ENCODE results near the gene COL9A3.

Gene COL9A3

DNA sequence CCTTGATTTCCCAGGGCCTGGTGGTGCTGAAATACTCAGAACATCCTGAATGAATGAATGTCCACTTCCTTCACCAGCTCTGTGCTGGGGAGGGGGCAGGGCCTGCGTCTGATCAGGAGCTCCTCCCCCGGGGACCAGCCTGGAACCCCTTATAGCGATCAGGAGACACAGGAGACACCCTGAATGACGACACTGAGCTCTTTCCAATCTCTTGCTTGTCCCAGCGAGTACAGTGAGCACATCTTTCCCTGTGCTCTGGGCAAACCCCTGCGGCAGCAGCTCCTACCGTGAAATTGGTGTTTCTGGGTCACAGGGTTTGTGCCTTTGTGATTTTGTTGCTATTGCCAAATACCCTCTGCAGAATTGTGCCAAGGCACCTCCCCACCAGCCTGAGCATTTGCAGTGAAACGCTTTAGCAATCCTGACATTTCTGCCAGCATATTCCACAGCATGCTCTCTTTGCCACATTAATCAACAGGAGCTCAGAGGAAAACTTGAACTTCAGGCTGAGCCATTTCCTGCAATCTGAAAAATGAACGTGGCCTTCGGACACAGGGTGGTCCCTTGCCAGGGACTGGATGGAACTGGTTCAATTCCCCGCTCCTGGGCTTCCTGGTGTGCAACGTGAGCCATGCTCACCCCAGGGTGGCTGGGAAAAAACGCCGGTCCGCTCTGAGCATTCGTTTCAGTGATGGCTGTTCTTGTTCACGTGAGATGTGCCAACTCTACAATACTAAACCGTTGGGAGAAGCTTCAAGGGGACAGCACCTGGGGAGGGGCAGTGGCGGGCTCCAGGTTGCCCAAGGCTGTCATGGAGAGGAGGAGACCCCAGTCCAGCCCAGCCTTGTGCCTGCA, 43.6 kb upstream of the COL9A3 start:
- Histone ChIP-seq H3K4me3 (ENCODE audit: extremely low read depth, insufficient read depth, low read length, poor library complexity, severe bottlenecking) (no peak overlapping the region), H3K36me3 (ENCODE audit: control insufficient read depth, insufficient read depth, low read length) (no peaks in the 10 kb centered on the region), H3K4me1 (ENCODE audit: control insufficient read depth, insufficient read depth, low read length, poor library complexity, severe bottlenecking) (peaks cover 10% of the 10 kb centered on the region), H3K27ac (ENCODE audit: low read depth, low read length, severe bottlenecking) (no peak overlapping the region), H3K9me3 (ENCODE audit: control insufficient read depth, low read length) (no peaks in the 10 kb centered on the region)
- 80 to 90% methylated on average over 17 to 18 of the region's 19 CpGs for WGBS, 2 experiments (ENCODE audit: insufficient coverage in 2 of 2)

DNA sequence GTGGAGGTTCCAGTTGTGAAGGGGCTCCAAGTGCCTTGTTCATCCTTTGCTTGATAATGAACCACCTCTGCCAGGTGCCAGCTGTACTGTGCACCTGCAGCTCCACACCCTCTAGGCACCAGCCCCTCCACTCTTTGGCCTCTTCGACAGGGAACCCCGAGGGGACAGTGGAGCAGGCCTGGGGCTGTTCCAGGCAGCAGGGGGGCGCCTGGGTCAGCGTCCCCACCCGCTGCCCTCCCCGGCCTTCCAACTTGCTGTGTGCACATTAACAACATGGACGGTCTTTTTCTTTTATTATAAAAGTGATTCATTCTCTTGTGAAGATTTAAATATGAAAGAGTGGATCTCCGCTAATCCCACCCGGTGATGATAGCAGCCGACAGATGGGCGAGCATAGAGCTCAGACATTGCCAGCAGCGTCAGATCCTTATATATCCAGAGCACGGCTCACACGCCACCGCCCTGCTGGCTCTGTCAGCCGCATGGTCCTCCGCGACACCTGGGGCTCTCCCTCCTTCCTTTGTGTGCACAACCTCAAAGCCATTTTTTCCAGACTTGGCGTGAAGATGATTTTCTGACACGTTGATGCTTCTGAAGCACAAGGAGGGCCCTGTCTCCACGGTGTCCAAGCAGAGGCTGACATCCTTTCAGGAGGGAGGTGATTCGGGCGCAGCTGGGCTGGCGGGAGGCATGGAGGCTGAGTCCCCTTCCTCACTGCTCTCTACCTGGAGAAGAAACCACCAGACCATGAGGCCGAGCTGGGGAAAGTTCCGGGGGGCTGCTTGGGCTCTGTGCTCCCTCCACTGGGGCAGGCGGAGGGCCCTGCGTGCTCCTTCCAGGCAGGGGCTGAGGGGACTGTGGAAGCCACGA, 42.8 kb upstream of the COL9A3 start:
- 92 to 93% methylated on average over 22 to 23 of the region's 29 CpGs for WGBS, 2 experiments (ENCODE audit: insufficient coverage in 2 of 2)
- Histone ChIP-seq H3K9me3 (ENCODE audit: control insufficient read depth, low read length) (no peaks in the 10 kb centered on the region), H3K4me3 (ENCODE audit: extremely low read depth, insufficient read depth, low read length, poor library complexity, severe bottlenecking) (no peak overlapping the region), H3K36me3 (ENCODE audit: control insufficient read depth, insufficient read depth, low read length) (no peaks in the 10 kb centered on the region), H3K4me1 (ENCODE audit: control insufficient read depth, insufficient read depth, low read length, poor library complexity, severe bottlenecking) (peaks cover 4% of the 10 kb centered on the region), H3K27ac (ENCODE audit: low read depth, low read length, severe bottlenecking) (no peak overlapping the region)

DNA sequence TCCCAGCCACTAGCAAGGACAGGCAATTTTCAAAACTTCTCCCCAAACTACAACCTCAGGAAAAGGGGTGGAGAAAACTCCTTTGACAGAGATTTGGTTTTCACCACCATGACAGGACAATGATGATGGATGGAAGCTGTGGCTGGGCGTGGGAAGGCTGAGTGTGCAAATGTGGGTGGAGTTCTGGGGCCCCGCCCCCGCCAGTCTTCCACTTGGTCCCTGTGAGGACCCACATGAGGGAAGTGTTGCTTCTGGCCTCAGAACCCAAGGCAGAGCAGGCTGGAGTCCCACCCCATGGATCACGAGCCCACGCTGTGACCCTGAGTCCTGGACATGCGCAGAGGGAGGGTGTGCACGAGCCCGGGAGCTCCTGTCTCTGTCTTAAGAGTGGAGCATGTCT, 42.1 kb upstream of the COL9A3 start:
- Histone ChIP-seq H3K27ac (ENCODE audit: low read depth, low read length, severe bottlenecking) (no peak overlapping the region), H3K4me1 (ENCODE audit: control insufficient read depth, insufficient read depth, low read length, poor library complexity, severe bottlenecking) (peaks cover 4% of the 10 kb centered on the region)
- WGBS, 2 experiments (ENCODE audit: insufficient coverage in 2 of 2): 86 to 91% methylated on average over 6 to 7 of the region's 8 CpGs

DNA sequence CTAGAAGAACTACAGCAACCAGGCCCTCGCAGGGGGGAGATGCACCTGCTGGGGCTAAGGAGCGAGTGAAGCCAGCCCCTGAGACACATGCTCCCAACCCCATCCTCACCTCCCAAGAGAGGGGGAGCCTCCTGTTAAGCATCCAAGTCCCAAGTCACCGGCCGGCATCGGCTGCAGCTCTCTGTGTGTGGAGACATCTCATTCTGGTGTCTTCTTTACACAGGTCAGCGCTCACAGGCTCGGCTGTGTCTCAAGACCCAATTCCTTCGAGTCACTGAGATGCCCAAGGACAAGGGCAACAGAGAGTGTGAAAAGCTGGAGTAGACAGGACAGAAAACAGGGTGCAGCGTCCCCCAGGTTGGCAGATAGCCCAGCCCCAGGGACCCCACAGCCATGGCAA, 41.6 kb upstream of the COL9A3 start:
- Histone ChIP-seq H3K4me3 (ENCODE audit: extremely low read depth, insufficient read depth, low read length, poor library complexity, severe bottlenecking) (no peak overlapping the region), H3K36me3 (ENCODE audit: control insufficient read depth, insufficient read depth, low read length) (no peaks in the 10 kb centered on the region), H3K4me1 (ENCODE audit: control insufficient read depth, insufficient read depth, low read length, poor library complexity, severe bottlenecking) (peaks cover 4% of the 10 kb centered on the region), H3K9me3 (ENCODE audit: control insufficient read depth, low read length) (no peaks in the 10 kb centered on the region), H3K27ac (ENCODE audit: low read depth, low read length, severe bottlenecking) (no peak overlapping the region)
- WGBS, 2 experiments (ENCODE audit: insufficient coverage in 2 of 2): 92 to 98% methylated on average over 6 to 7 of the region's 9 CpGs

More for the DNA sequence above, 42.1 kb upstream of the COL9A3 start:
- Histone ChIP-seq H3K4me3 (ENCODE audit: extremely low read depth, insufficient read depth, low read length, poor library complexity, severe bottlenecking) (no peak overlapping the region), H3K36me3 (ENCODE audit: control insufficient read depth, insufficient read depth, low read length) (no peaks in the 10 kb centered on the region), H3K9me3 (ENCODE audit: control insufficient read depth, low read length) (no peaks in the 10 kb centered on the region)

DNA sequence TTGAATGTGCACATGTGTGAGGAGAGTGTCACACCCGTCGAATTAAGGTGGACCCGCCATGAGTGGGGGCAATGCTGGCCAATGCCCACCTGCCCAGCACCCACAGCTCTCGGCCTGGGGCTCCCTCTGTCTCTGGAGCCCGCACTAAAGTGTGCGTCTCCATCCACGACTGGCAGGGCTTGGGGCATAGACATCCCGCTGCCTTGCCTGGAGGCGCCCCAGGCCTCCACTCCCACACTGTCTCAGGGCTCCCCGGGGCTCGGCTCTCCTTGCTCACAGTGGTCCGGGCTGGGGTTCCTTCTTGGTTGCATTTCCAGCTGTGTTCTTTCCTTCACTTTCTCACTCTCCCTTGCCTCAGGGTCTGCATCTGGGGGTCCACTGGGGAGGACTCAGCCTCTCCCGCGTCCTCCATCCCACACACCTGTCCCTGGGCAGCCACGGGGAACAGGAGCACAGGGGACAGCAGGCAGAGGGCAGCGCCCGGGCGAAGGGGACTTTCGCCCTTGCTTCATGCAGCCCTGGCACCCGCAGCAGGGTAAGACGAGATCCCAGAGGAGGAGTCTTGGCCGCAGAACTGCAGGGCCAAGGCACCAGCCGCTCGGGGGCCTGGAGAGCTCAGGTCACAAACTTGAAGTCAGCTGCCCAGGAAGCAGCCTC, 40.7 kb upstream of the COL9A3 start:
- 94 to 97% methylated on average over 24 of the region's 24 CpGs for WGBS, 2 experiments (ENCODE audit: insufficient coverage in 2 of 2)
- Histone ChIP-seq H3K4me1 (ENCODE audit: control insufficient read depth, insufficient read depth, low read length, poor library complexity, severe bottlenecking) (peaks cover 4% of the 10 kb centered on the region), H3K9me3 (ENCODE audit: control insufficient read depth, low read length) (no peaks in the 10 kb centered on the region), H3K27ac (ENCODE audit: low read depth, low read length, severe bottlenecking) (no peak overlapping the region), H3K4me3 (ENCODE audit: extremely low read depth, insufficient read depth, low read length, poor library complexity, severe bottlenecking) (no peak overlapping the region), H3K36me3 (ENCODE audit: control insufficient read depth, insufficient read depth, low read length) (no peaks in the 10 kb centered on the region)

DNA sequence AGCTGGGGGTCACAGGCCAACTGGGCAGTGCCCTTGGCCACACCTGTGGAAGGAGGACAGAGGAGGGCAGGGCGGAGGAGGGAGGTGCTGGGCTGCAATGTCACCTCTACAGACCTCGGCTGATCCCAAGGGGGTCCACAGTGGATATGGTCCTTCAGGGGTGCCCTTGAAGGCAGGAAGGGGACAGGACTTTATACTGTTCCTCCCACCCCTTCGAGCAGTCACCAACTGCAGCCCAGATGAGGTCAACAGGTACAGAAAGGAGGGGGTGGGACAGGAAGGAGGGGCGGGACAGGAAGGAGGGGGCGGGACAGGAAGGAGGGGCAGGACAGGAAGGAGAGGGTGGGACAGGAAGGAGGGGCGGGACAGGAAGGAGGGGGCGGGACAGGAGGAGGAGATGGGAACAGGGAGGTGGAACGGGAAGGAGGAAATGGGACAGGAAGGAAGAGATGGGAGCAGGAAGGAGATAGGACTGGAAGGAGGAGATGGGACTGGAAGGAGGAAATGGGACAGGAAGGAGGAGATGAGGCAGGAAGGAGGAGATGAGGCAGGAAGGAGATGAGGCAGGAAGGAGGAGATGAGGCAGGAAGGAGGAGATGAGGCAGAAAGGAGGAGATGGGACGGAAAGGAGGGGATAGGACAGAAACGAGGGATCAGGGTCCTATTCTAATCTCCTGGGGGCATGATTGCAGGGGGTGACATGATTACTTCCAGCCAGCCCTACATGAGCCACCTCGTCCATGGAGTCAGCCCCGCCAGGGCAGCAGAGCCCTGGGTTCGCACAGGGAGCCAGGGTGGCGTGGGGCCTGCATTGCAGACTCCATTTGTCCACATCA, 39.9 kb upstream of the COL9A3 start:
- Histone ChIP-seq H3K36me3 (ENCODE audit: control insufficient read depth, insufficient read depth, low read length) (no peaks in the 10 kb centered on the region), H3K4me1 (ENCODE audit: control insufficient read depth, insufficient read depth, low read length, poor library complexity, severe bottlenecking) (peaks cover 4% of the 10 kb centered on the region), H3K27ac (ENCODE audit: low read depth, low read length, severe bottlenecking) (no peak overlapping the region), H3K4me3 (ENCODE audit: extremely low read depth, insufficient read depth, low read length, poor library complexity, severe bottlenecking) (no peak overlapping the region), H3K9me3 (ENCODE audit: control insufficient read depth, low read length) (no peaks in the 10 kb centered on the region)
- WGBS, 2 experiments (ENCODE audit: insufficient coverage in 2 of 2): 83 to 87% methylated on average over 12 of the region's 14 CpGs

DNA sequence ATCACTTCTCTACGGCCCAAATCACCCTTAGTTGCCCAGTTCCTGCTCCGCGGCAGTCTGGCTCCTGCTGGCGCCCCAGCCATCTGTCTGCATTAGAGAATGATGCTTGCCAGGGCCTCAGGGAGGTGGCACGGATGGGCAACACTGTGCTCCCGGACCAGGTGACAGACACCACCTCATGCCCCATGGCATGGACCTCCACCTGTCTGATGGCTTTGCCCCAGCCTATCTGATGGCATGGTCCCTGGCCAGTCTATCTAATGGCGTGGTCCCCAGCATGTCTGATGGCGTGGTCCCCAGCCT, 39.4 kb upstream of the COL9A3 start:
- H3K9me3 ChIP-seq (ENCODE audit: control insufficient read depth, low read length): no peaks in the 10 kb centered on the region
- no peak overlapping the region for H3K27ac ChIP-seq (ENCODE audit: low read depth, low read length, severe bottlenecking)
- H3K4me1 ChIP-seq (ENCODE audit: control insufficient read depth, insufficient read depth, low read length, poor library complexity, severe bottlenecking): peaks cover 4% of the 10 kb centered on the region
- 95 to 98% methylated on average over 8 of the region's 8 CpGs for WGBS, 2 experiments (ENCODE audit: insufficient coverage in 2 of 2)
- no peaks in the 10 kb centered on the region for H3K36me3 ChIP-seq (ENCODE audit: control insufficient read depth, insufficient read depth, low read length)
- no peak overlapping the region for H3K4me3 ChIP-seq (ENCODE audit: extremely low read depth, insufficient read depth, low read length, poor library complexity, severe bottlenecking)

DNA sequence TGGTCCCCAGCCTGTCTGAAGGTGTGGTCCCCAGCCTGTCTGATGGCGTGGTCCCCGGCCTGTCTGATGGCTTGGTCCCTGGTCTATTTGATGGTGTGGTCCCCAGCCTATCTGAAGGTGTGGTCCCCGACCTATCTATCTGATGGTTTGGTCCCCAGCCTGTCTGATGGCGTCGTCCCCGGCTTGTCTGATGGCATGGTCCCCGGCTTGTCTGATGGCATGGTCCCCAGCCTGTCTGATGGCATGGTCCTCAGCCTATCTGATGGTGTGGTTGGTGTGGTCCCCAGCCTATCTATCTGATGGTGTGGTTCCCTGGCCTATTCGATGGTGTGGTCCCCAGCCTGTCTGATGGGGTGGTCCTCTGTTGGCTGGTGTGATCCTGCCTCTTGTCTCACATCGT, 38.8 kb upstream of the COL9A3 start:
- Histone ChIP-seq H3K4me1 (ENCODE audit: control insufficient read depth, insufficient read depth, low read length, poor library complexity, severe bottlenecking) (no peaks in the 10 kb centered on the region), H3K36me3 (ENCODE audit: control insufficient read depth, insufficient read depth, low read length) (no peaks in the 10 kb centered on the region), H3K27ac (ENCODE audit: low read depth, low read length, severe bottlenecking) (no peak overlapping the region), H3K4me3 (ENCODE audit: extremely low read depth, insufficient read depth, low read length, poor library complexity, severe bottlenecking) (no peak overlapping the region), H3K9me3 (ENCODE audit: control insufficient read depth, low read length) (no peaks in the 10 kb centered on the region)
- 91 to 94% methylated on average over 5 to 9 of the region's 9 CpGs for WGBS, 2 experiments (ENCODE audit: insufficient coverage in 2 of 2)

DNA sequence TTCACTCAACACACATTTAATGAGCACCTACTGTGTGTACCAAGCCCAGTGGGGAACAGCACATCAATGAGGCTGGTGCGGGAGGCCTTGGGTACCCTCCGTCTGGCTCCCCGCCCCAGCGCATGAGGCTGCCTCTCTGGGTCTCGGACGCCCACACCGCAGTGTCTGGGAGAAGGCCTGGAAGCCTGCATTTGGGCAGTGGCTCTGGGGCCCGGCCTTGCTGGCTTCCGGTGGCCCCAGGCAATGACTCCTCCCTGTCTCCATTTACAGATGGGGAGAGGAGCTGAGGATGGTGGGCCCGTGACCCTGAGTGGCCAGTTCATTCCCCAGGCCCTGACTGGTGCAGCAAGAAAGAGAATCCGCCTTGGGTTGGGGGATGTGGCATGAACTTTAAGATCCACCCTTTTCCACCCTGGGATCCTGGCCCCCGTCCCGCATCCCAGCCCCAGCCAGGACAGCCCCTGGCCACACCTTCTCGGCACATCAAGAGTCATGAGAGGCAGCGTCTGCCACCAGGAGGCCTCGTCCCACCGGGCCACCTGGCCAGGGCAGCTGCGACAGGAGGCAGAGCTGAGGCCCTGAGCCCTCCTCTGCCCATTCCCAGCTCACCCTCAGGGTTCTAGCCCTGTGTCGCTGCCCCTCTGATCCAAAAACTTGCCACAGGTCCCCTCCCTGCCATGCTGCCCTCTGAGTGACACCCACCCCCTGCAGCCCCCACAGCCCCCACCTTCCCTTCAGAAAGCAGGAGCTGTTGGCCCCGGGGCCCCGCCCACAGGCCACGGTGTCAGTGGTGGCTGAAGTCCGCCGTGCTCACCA, 38.0 kb upstream of the COL9A3 start:
- Histone ChIP-seq H3K9me3 (ENCODE audit: control insufficient read depth, low read length) (no peaks in the 10 kb centered on the region), H3K36me3 (ENCODE audit: control insufficient read depth, insufficient read depth, low read length) (no peaks in the 10 kb centered on the region), H3K4me1 (ENCODE audit: control insufficient read depth, insufficient read depth, low read length, poor library complexity, severe bottlenecking) (no peaks in the 10 kb centered on the region), H3K4me3 (ENCODE audit: extremely low read depth, insufficient read depth, low read length, poor library complexity, severe bottlenecking) (no peak overlapping the region), H3K27ac (ENCODE audit: low read depth, low read length, severe bottlenecking) (no peak overlapping the region)
- WGBS, 2 experiments (ENCODE audit: insufficient coverage in 2 of 2): 69 to 75% methylated on average over 17 to 19 of the region's 24 CpGs

DNA sequence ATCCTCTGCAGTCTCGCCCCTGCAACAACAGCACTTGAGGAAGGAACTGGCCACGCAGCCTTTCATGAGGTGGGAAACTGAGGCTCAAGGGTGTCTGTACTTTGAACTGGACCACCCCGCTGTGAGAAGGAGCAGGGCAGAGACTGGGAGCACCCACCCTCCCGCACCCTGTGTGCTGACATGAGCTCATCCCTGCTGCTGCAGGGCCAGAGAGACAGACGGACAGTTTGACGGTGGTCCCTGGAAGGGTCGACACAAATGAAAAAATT, 37.5 kb upstream of the COL9A3 start:
- no peaks in the 10 kb centered on the region for H3K9me3 ChIP-seq (ENCODE audit: control insufficient read depth, low read length)
- no peak overlapping the region for H3K27ac ChIP-seq (ENCODE audit: low read depth, low read length, severe bottlenecking)
- WGBS, 2 experiments (ENCODE audit: insufficient coverage in 2 of 2): 97 to 100% methylated on average over 4 to 6 of the region's 7 CpGs
- H3K36me3 ChIP-seq (ENCODE audit: control insufficient read depth, insufficient read depth, low read length): no peaks in the 10 kb centered on the region
- H3K4me3 ChIP-seq (ENCODE audit: extremely low read depth, insufficient read depth, low read length, poor library complexity, severe bottlenecking): no peak overlapping the region
- H3K4me1 ChIP-seq (ENCODE audit: control insufficient read depth, insufficient read depth, low read length, poor library complexity, severe bottlenecking): no peaks in the 10 kb centered on the region
